Adrenal gland (tissue), 5 donors: ENCODE measurements around the gene ADAM19.

Source experiments
- CTCF ChIP-seq, 6 experiments: fragments of 450-650 bp in 4 of 6; fragments of 200-600 bp in 2 of 6; sonication (generic) in 1 of 6; IDR thresholded peaks; 1 replicate in 5 of 6; 2 replicates in 1 of 6; pipeline versions ENCODE4 v1.5.1 to v1.8.0; 2016 to 2021; ENCODE audit warnings: antibody characterized with exemption in 6 of 6, mild to moderate bottlenecking in 2 of 6, moderate library complexity in 1 of 6
- POLR2A ChIP-seq, 2 donors: fragments of 450-650 bp; IDR thresholded peaks; one replicate each; pipeline ENCODE4 v1.6.1; 2017; ENCODE audit warnings: antibody characterized with exemption in 2 of 2, mild to moderate bottlenecking in 2 of 2, moderate library complexity in 1 of 2
- donor health status: DM: no; HTN: no; CAD: no.

- TF ChIP-seq CTCF (IDR thresholded peaks at IDR 0.05) (no peak), POLR2A (IDR thresholded peaks at IDR 0.05) (no peak)
Measured at GRCh38 chr5:157612581-157612980, 37.0 kb upstream of the ADAM19 start.
